Measurements from ENCODE around the gene APOC1. TPM values are rescaled to one million over a fixed set of nuclear protein-coding genes. Genes with fewer than 3 reads are reported as not detected.
A peak's percentile ranks its signal among the peaks of the same experiment; 100 is the strongest.

APOC1 gene
- total and polyA plus RNA-seq, 11 donors, result 0.83 to 84.7 (median 2.8) TPM; not detected in 1

- Histone ChIP-seq H3K27me3 (peaks cover 0 to 34% (median 15%) of the 10 kb centered on the region in 9 donors), H3K36me3 (peaks cover 0 to 40% (median 34%) of the 10 kb centered on the region in 9 donors), H3K9me3 (no peaks in the 10 kb centered on the region), H3K27ac (no peak overlapping the region), H3K4me3 (no peak overlapping the region), H3K4me1 (peaks cover 0 to 23% (median 6%) of the 10 kb centered on the region in 12 donors)
- TF ChIP-seq POLR2A (IDR thresholded peaks at IDR 0.05) (no peak), CTCF (IDR thresholded peaks at IDR 0.05) (no peak)
- intact Hi-C loops (cut with DNase I), result loop anchor here in 9 of 10 donors (2.0 to 10.0 kb wide), 11 partner anchors 42 to 440 kb away; partner anchors contain the start of genes APOC2 (in 1 of the 9), CLPTM1 (in 1 of the 9), EXOC3L2 (in 1 of the 9) and KLC3 (in 1 of the 9)
- ATAC-seq, result peak in 1 of 4 donors; percentile 7
- DNase-seq, result no peak
- WGBS, 4 donors, result 67 to 83% (median 70%) methylated on average over 12 of the region's 12 CpGs
These were observed 9.9 kb upstream of the APOC1 start for GRCh38 chr19:44904426-44904994.

GRCh38 chr19:44905437-44906160, 8.8 kb upstream of the APOC1 start, which contains the start of gene APOE:
APOE (plus strand) TSS chr19:44905796; CDS start chr19:44906625, 829 bp downstream.
- TF ChIP-seq POLR2A (IDR thresholded peaks at IDR 0.05) (no peak), CTCF (IDR thresholded peaks at IDR 0.05) (no peak)
- intact Hi-C loops (cut with DNase I), result loop anchor here in 7 of 10 donors (2.0 to 10.0 kb wide), 7 partner anchors 41 to 439 kb away; partner anchors contain the start of genes APOC2 (in 1 of the 7), CLPTM1 (in 1 of the 7) and KLC3 (in 1 of the 7)
- no peaks in the 10 kb centered on the region for H3K9me3 ChIP-seq
- H3K36me3 ChIP-seq, result peaks cover 0 to 29% (median 25%) of the 10 kb centered on the region in 9 donors
- H3K4me1 ChIP-seq, result peaks cover 0 to 23% (median 8%) of the 10 kb centered on the region in 12 donors
- H3K27ac ChIP-seq, result peak within 1 kb of the TSS in 2 of 12 donors; percentile 29 to 34
- WGBS, 4 donors, result 1 to 2% (median 1%) methylated on average over 9 to 20 of the region's 20 CpGs
- peak within 1 kb of the TSS in 9 of 12 donors; percentile 6 to 48 (median 41) for H3K4me3 ChIP-seq
- ATAC-seq, result peak in 1 of 4 donors; percentile 17
- peaks cover 0 to 34% (median 15%) of the 10 kb centered on the region in 9 donors for H3K27me3 ChIP-seq
- DNase-seq, result no peak

GRCh38 chr19:44907613-44908012, 6.8 kb upstream of the APOC1 start:
- Histone ChIP-seq H3K9me3 (no peaks in the 10 kb centered on the region), H3K36me3 (peaks cover 0 to 9% (median 4%) of the 10 kb centered on the region in 9 donors), H3K4me3 (no peak overlapping the region), H3K27me3 (peaks cover 0 to 34% (median 15%) of the 10 kb centered on the region in 9 donors), H3K27ac (no peak overlapping the region), H3K4me1 (peaks cover 0 to 32% (median 12%) of the 10 kb centered on the region in 12 donors)
- intact Hi-C loops (cut with DNase I), result loop anchor here in 6 of 10 donors (10.0 kb wide), 4 partner anchors 137 to 437 kb away; partner anchors contain the start of gene KLC3 (in 1 of the 6)
- ATAC-seq, result no peak
- TF ChIP-seq POLR2A (IDR thresholded peaks at IDR 0.05) (no peak), CTCF (IDR thresholded peaks at IDR 0.05) (no peak)
- WGBS, 4 donors, result 95 to 97% (median 95%) methylated on average over 12 of the region's 12 CpGs
- DNase-seq, result no peak
